WTC11 (cell line): Measurements from ENCODE around the gene AOC1. TPM values are rescaled to one million over a fixed set of nuclear protein-coding genes. Genes with fewer than 3 reads are reported as not detected.

Experiments
- ARID4B ChIP-seq: sonication (generic); formaldehyde crosslinking; IDR thresholded peaks from 2 replicates; pipeline ENCODE4 v1.8.0; 2023; ENCODE audit warnings: missing genetic modification reagents, mild to moderate bottlenecking, borderline replicate concordance
- FOXJ3 ChIP-seq: sonication (generic); formaldehyde crosslinking; IDR thresholded peaks from 2 replicates; pipeline ENCODE4 v1.9.0; 2021; ENCODE audit warnings: missing genetic modification reagents, mild to moderate bottlenecking, borderline replicate concordance
- FOXK1 ChIP-seq: sonication (generic); formaldehyde crosslinking; IDR thresholded peaks from 2 replicates; pipeline ENCODE4 v1.8.0; 2022; ENCODE audit warnings: mild to moderate bottlenecking, moderate library complexity, missing genetic modification reagents
- IRF2 ChIP-seq: sonication (generic); formaldehyde crosslinking; IDR thresholded peaks from 2 replicates; pipeline ENCODE4 v1.8.0; 2022; ENCODE audit warnings: low read depth, missing genetic modification reagents, borderline replicate concordance
- MLX ChIP-seq: sonication (generic); formaldehyde crosslinking; IDR thresholded peaks from 2 replicates; pipeline ENCODE4 v1.8.1; 2023; ENCODE audit warnings: mild to moderate bottlenecking, missing genetic modification reagents, moderate library complexity
- PRRX2 ChIP-seq: fragments of 250-450 bp; sonication (Bioruptor Pico); IDR thresholded peaks from 2 replicates; pipeline ENCODE4 v1.8.0; 2021; ENCODE audit warnings: mild to moderate bottlenecking
- STAT6 ChIP-seq: sonication (generic); formaldehyde crosslinking; conservative IDR thresholded peaks from 2 replicates; pipeline ENCODE4 v1.8.1; 2023; ENCODE audit warnings: mild to moderate bottlenecking, low read depth, missing genetic modification reagents, moderate library complexity
- ZNF396 ChIP-seq: fragments of 250-450 bp; sonication (Bioruptor Pico); IDR thresholded peaks from 2 replicates; pipeline ENCODE4 v1.8.0; 2021; ENCODE audit warnings: mild to moderate bottlenecking, moderate library complexity, borderline replicate concordance
- ZNF532 ChIP-seq: fragments of 250-450 bp; sonication (Bioruptor Pico); IDR thresholded peaks from 2 replicates; pipeline ENCODE4 v1.9.0; 2021; ENCODE audit warnings: mild to moderate bottlenecking, borderline replicate concordance
- total RNA-seq: library from RNA; stranded (reverse); gene quantifications from 3 replicates; pipeline ENCODE4 v1.2.3, GENCODE V29; 2021
- TF ChIP-seq, protein P1 (sequence below): sonication (generic); formaldehyde crosslinking; IDR thresholded peaks from 2 replicates; pipeline ENCODE4 v1.8.1; 2023; ENCODE audit warnings: mild to moderate bottlenecking, missing genetic modification reagents
- TF ChIP-seq, protein P2 (sequence below): sonication (generic); formaldehyde crosslinking; IDR thresholded peaks from 2 replicates; pipeline ENCODE4 v1.8.1; 2023; ENCODE audit warnings: mild to moderate bottlenecking, moderate library complexity, missing genetic modification reagents

The AOC1 gene
- total RNA-seq, 1 experiment from 2014 or later, result 0.17 TPM

DNA sequence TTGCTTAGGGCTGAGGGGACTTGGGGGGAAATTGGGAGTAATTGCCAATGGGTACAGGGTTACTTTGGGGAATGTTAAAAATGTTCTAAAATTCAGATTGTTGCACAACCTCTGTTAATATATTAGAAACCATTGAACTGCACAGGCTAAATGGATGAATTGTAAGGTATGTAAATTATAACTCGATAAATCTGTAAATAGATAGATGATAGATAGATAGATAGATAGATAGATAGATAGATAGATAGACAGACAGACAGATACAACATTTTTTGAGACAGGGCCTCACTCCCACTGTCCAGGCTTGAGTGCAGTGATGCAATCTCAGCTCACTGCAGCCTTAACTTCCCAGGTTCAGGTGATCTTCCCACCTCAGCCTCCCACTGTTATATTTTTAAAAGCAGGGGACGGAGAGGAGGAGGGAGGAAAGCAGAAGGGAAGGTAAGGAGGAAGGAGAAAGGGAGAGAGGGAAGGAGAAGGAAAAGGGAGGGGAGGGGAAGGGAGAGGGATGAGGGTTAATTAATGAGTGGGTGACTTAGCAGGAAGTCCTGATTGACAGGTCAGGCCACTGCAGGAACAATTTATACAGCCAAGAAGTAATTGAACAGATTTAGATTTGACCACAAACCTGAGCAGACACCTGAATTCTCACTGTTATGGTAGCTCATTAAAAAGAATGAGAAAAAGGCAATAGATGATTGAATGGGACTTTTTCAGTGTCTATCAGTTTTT lies 38.7 kb downstream of the AOC1 start (continued):
- no peak for TF ChIP-seq ARID4B (CRISPR knock-in tag)
- no peak for TF ChIP-seq IRF2
- TF ChIP-seq MLX (CRISPR knock-in tag), result no peak
- TF ChIP-seq, protein P1, sequence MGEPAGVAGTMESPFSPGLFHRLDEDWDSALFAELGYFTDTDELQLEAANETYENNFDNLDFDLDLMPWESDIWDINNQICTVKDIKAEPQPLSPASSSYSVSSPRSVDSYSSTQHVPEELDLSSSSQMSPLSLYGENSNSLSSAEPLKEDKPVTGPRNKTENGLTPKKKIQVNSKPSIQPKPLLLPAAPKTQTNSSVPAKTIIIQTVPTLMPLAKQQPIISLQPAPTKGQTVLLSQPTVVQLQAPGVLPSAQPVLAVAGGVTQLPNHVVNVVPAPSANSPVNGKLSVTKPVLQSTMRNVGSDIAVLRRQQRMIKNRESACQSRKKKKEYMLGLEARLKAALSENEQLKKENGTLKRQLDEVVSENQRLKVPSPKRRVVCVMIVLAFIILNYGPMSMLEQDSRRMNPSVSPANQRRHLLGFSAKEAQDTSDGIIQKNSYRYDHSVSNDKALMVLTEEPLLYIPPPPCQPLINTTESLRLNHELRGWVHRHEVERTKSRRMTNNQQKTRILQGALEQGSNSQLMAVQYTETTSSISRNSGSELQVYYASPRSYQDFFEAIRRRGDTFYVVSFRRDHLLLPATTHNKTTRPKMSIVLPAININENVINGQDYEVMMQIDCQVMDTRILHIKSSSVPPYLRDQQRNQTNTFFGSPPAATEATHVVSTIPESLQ (CRISPR knock-in tag), result no peak
- TF ChIP-seq ZNF532 (CRISPR knock-in tag), result no peak
- no peak for TF ChIP-seq ZNF396 (CRISPR knock-in tag)
- TF ChIP-seq, protein P2, sequence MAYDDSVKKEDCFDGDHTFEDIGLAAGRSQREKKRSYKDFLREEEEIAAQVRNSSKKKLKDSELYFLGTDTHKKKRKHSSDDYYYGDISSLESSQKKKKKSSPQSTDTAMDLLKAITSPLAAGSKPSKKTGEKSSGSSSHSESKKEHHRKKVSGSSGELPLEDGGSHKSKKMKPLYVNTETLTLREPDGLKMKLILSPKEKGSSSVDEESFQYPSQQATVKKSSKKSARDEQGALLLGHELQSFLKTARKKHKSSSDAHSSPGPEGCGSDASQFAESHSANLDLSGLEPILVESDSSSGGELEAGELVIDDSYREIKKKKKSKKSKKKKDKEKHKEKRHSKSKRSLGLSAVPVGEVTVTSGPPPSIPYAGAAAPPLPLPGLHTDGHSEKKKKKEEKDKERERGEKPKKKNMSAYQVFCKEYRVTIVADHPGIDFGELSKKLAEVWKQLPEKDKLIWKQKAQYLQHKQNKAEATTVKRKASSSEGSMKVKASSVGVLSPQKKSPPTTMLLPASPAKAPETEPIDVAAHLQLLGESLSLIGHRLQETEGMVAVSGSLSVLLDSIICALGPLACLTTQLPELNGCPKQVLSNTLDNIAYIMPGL (CRISPR knock-in tag), result no peak
- no peak for TF ChIP-seq FOXJ3
- no peak for TF ChIP-seq FOXK1 (CRISPR knock-in tag)
- no peak for TF ChIP-seq STAT6 (CRISPR knock-in tag)
- no peak for TF ChIP-seq PRRX2 (CRISPR knock-in tag)
